RWPE2 (cell line): ENCODE measurements around the gene NMS.

Experiments used
- ATAC-seq: fragments of 200-7000 bp; cut with Tn5 transposase; 3 replicates; pipeline ENCODE4 v1.9.1; 2021; ENCODE audit warnings: low read depth
- DNase-seq: peaks from one replicate; pipeline ENCODE4 v3.0.0-alpha.2; 2020; ENCODE audit warnings: low spot score
- H3K27ac ChIP-seq: fragments of 450-650 bp; 2 replicates; pipeline ENCODE4 v1.5.1; 2017; ENCODE audit warnings: mild to moderate bottlenecking; ENCODE audit not compliant: poor library complexity, severe bottlenecking
- H3K27me3 ChIP-seq: fragments of 250-450 bp; sonication (Bioruptor Pico); 2 replicates; pipeline ENCODE4 v1.5.1; 2021; ENCODE audit warnings: mild to moderate bottlenecking, moderate library complexity; ENCODE audit not compliant: insufficient read depth, poor library complexity, severe bottlenecking
- H3K36me3 ChIP-seq: fragments of 250-450 bp; sonication (Bioruptor Pico); 2 replicates; pipeline ENCODE4 v1.5.1; 2020; ENCODE audit warnings: low read depth, mild to moderate bottlenecking, moderate library complexity
- H3K4me1 ChIP-seq: fragments of 250-450 bp; sonication (Bioruptor Pico); 2 replicates; pipeline ENCODE4 v1.5.1; 2021; ENCODE audit warnings: mild to moderate bottlenecking, moderate library complexity; ENCODE audit not compliant: insufficient read depth, poor library complexity, severe bottlenecking
- H3K4me3 ChIP-seq: fragments of 250-450 bp; sonication (Bioruptor Pico); 2 replicates; pipeline ENCODE4 v1.5.1; 2021; ENCODE audit warnings: mild to moderate bottlenecking, moderate library complexity; ENCODE audit not compliant: severe bottlenecking
- H3K9me3 ChIP-seq: fragments of 250-450 bp; sonication (Bioruptor Pico); 2 replicates; pipeline ENCODE4 v1.5.1; 2021; ENCODE audit warnings: mild to moderate bottlenecking, moderate library complexity; ENCODE audit not compliant: severe bottlenecking
- TF ChIP-seq, protein P1 (sequence below): fragments of 450-650 bp; IDR thresholded peaks from one replicate; pipeline ENCODE4 v1.5.1; 2017; ENCODE audit warnings: mild to moderate bottlenecking, moderate library complexity; ENCODE audit not compliant: poor library complexity, severe bottlenecking

Gene NMS

DNA sequence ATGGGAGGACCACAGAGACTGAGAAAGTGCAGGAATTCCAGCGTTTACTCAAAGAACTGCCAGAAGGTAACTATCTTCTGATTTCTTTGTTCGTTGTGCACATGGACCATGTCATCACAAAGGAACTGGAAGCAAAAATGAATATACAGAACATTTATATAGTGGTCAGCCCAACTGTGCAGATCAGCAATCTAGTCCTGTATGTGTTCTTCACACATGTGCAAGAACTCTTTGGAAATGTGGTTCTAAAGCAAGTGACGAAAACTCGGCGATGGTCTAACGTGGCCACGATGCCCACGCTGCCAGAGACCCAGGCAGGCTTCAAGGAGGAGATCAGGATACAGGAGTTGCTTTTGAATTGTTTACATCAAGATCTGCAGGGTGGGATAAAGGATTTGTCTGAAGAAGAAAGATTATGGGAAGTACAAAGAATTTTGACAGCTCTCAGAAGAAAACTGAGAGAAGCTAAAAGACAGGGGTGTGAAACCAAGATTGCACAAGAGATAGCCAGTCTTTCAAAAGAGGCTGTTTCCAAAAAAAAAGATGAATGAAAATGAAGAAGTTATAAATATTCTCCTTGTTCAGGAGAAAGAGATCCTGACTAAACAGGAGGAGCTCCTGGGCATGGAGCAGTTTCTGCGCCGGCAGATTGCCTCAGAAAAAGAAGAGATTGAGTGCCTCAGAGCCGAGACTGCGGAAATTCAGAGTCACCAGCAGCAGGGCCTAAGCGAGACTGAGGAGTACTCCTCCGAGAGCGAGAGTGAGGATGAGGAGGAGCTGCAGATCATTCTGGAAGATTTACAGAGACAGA lies 44.5 kb upstream of the NMS start:
- Histone ChIP-seq H3K4me3 (no peak overlapping the region), H3K9me3 (no peaks in the 10 kb centered on the region), H3K27me3 (no peaks in the 10 kb centered on the region), H3K27ac (no peak overlapping the region), H3K36me3 (no peaks in the 10 kb centered on the region), H3K4me1 (no peaks in the 10 kb centered on the region)
- DNase-seq (no peak), ATAC-seq (no peak)
- TF ChIP-seq, protein P1, sequence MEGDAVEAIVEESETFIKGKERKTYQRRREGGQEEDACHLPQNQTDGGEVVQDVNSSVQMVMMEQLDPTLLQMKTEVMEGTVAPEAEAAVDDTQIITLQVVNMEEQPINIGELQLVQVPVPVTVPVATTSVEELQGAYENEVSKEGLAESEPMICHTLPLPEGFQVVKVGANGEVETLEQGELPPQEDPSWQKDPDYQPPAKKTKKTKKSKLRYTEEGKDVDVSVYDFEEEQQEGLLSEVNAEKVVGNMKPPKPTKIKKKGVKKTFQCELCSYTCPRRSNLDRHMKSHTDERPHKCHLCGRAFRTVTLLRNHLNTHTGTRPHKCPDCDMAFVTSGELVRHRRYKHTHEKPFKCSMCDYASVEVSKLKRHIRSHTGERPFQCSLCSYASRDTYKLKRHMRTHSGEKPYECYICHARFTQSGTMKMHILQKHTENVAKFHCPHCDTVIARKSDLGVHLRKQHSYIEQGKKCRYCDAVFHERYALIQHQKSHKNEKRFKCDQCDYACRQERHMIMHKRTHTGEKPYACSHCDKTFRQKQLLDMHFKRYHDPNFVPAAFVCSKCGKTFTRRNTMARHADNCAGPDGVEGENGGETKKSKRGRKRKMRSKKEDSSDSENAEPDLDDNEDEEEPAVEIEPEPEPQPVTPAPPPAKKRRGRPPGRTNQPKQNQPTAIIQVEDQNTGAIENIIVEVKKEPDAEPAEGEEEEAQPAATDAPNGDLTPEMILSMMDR, result no peak

DNA sequence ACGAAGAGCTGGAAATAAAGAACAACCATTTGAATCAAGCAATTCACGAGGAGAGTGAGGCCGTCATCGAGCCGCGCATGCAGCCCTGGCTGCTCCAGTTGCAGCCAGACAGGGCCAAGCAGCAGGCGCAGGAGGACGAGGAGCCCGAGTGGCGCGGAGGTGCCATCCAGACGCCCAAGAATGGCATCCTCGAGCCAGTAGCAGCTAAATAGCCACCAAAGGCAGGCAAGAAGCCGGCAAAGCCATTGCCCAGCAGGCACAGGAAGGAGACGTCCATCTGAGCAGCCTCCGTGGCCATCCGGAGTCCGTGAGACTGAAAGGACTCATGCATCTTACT lies 43.9 kb upstream of the NMS start:
- no peak overlapping the region for H3K27ac ChIP-seq
- ATAC-seq (no peak), DNase-seq (no peak)
- no peak overlapping the region for H3K4me3 ChIP-seq
- H3K27me3 ChIP-seq, result no peaks in the 10 kb centered on the region
- H3K9me3 ChIP-seq, result no peaks in the 10 kb centered on the region
- no peaks in the 10 kb centered on the region for H3K4me1 ChIP-seq
- no peaks in the 10 kb centered on the region for H3K36me3 ChIP-seq
- TF ChIP-seq, protein P1, result no peak

DNA sequence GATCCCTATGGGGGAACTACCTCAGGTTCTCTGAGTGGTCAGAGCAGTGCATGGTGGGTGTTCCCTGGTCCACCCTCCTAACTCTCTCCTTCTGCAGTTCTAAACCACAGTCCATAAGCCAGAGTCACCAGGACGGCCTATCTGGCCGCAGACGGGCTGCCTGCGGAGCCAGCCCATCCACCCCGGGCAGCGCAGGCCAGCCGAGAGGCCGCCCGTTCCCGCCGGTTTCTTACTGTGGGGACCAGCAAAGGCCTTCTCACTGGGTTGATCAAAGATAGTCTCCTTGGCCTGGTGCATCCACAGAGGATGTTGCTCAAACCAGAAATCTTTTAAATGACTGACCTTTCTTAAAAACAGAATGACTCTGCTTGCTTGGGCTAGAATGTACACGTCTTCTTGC lies 43.2 kb upstream of the NMS start:
- H3K27me3 ChIP-seq, result no peaks in the 10 kb centered on the region

DNA sequence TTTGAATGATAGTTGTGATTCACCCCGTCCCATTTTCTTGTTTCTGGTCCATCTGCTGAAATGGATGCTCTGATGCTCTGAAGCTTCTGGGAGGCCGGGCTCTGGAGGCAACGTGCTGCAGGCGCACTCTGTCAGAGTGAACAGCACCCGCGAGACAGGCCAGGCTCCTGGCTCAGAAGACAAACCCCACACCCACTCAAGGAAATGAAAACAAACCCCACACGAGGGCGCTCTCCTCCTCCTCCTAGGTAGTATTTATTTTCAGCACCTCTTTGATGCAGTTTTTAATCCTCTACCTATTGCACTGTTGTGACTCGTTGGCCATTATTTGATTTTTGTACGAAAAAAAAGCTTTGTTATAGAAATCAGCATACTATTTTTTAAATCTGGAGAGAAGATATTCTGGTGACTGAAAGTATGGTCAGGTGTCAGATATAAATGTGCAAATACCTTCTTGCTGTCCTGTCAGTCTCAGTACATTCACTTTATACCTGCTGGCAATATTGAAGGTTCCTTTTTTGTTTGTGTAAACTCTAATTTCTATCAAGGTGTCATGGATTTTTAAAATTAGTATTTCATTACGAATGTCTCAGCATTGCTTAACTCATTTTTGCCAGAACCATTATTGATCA lies 42.5 kb upstream of the NMS start:
- no peak for DNase-seq
- TF ChIP-seq, protein P1, result peak; percentile 51
- H3K27me3 ChIP-seq, result no peaks in the 10 kb centered on the region
- H3K4me1 ChIP-seq, result no peaks in the 10 kb centered on the region
- no peaks in the 10 kb centered on the region for H3K9me3 ChIP-seq
- no peak overlapping the region for H3K4me3 ChIP-seq
- no peaks in the 10 kb centered on the region for H3K36me3 ChIP-seq
- no peak overlapping the region for H3K27ac ChIP-seq
- no peak for ATAC-seq

More for the DNA sequence above, 43.2 kb upstream of the NMS start:
- TF ChIP-seq, protein P1, result no peak
- Histone ChIP-seq H3K27ac (no peak overlapping the region), H3K9me3 (no peaks in the 10 kb centered on the region), H3K4me1 (no peaks in the 10 kb centered on the region), H3K36me3 (no peaks in the 10 kb centered on the region), H3K4me3 (no peak overlapping the region)
- ATAC-seq (no peak), DNase-seq (no peak)

DNA sequence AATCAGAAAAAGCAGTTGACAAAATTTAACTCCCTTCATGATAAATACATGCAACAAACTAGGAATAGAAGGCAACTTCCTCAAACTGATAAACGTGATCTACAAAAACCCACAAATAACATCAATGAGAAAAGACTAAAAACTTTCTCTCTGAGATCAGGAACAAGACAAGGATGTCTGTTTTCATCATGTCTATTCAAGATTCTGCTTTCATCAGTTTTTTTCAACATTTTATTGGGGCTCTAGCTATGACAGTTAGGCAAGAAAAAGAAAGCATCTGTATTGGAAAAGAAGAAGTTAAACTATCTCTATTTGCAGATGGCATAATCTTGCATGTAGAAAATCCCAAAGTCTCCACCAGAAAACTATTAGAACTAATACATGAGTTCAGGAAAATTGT lies 40.6 kb upstream of the NMS start:
- no peak for DNase-seq
- H3K9me3 ChIP-seq, result no peaks in the 10 kb centered on the region
- no peak overlapping the region for H3K4me3 ChIP-seq
- TF ChIP-seq, protein P1, result no peak
- H3K27ac ChIP-seq, result no peak overlapping the region
- no peaks in the 10 kb centered on the region for H3K36me3 ChIP-seq
- no peak for ATAC-seq
- no peaks in the 10 kb centered on the region for H3K27me3 ChIP-seq
- no peaks in the 10 kb centered on the region for H3K4me1 ChIP-seq
